Measurements from ENCODE around the gene TNFSF13.

Gene TNFSF13

GRCh38 chr17:7551396-7551795, 7.2 kb upstream of the TNFSF13 start:
- no peak for DNase-seq (ENCODE audit: low read depth in 2 of 2)

GRCh38 chr17:7552621-7553051, 5.9 kb upstream of the TNFSF13 start:
- no peak for DNase-seq (ENCODE audit: low read depth in 2 of 2)

- DNase-seq (ENCODE audit: low read depth in 2 of 2) = no peak
Measured at GRCh38 chr17:7553356-7553755, 5.2 kb upstream of the TNFSF13 start.

- no peak for DNase-seq (ENCODE audit: low read depth in 2 of 2)
Measured at GRCh38 chr17:7555320-7555948, 3.1 kb upstream of the TNFSF13 start.

GRCh38 chr17:7556627-7557026, 1.9 kb upstream of the TNFSF13 start:
- DNase-seq (ENCODE audit: low read depth in 2 of 2) = no peak

- no peak for DNase-seq (ENCODE audit: low read depth in 2 of 2)
Measured at GRCh38 chr17:7557147-7557764, 1.3 kb upstream of the TNFSF13 start.

GRCh38 chr17:7557775-7558543, 591 bp upstream of the TNFSF13 start:
- no peak for DNase-seq (ENCODE audit: low read depth in 2 of 2)

GRCh38 chr17:7559320-7560171, 996 bp downstream of the TNFSF13 start:
- no peak for DNase-seq (ENCODE audit: low read depth in 2 of 2)

- no peak for DNase-seq (ENCODE audit: low read depth in 2 of 2)
Measured at GRCh38 chr17:7560172-7561027, 1.9 kb downstream of the TNFSF13 start.

GRCh38 chr17:7561028-7561575, 2.6 kb downstream of the TNFSF13 start:
- DNase-seq (ENCODE audit: low read depth in 2 of 2) = peak; percentile 61 to 72

- DNase-seq (ENCODE audit: low read depth in 2 of 2) = peak; percentile 80 to 83
Measured at GRCh38 chr17:7561589-7562207, 3.1 kb downstream of the TNFSF13 start, which contains the start of gene SENP3. SENP3 (plus strand) TSS chr17:7561919; CDS start chr17:7563077, 1,158 bp downstream.

GRCh38 chr17:7562208-7562605, 3.7 kb downstream of the TNFSF13 start:
- no peak for DNase-seq (ENCODE audit: low read depth in 2 of 2)

- DNase-seq (ENCODE audit: low read depth in 2 of 2) = no peak
Measured at GRCh38 chr17:7563115-7563869, 4.7 kb downstream of the TNFSF13 start.

- DNase-seq (ENCODE audit: low read depth in 2 of 2) = no peak
Measured at GRCh38 chr17:7569571-7569970, 11.0 kb downstream of the TNFSF13 start.

GRCh38 chr17:7570351-7570750, 11.8 kb downstream of the TNFSF13 start:
- no peak for DNase-seq (ENCODE audit: low read depth in 2 of 2)

GRCh38 chr17:7572338-7572587, 13.7 kb downstream of the TNFSF13 start:
- no peak for DNase-seq (ENCODE audit: low read depth in 2 of 2)

- peak; percentile 97 to 100 for DNase-seq (ENCODE audit: low read depth in 2 of 2)
Measured at GRCh38 chr17:7572588-7573323, 14.2 kb downstream of the TNFSF13 start.

- peak; percentile 82 to 85 for DNase-seq (ENCODE audit: low read depth in 2 of 2)
Measured at GRCh38 chr17:7573324-7574080, 15.0 kb downstream of the TNFSF13 start.

All from activated CD8-positive, alpha-beta memory T cell treated with anti-CD3 and anti-CD28 coated beads for 4 hours (primary cell).